ENCODE results near the gene ALG2.

ALG2 gene

DNA sequence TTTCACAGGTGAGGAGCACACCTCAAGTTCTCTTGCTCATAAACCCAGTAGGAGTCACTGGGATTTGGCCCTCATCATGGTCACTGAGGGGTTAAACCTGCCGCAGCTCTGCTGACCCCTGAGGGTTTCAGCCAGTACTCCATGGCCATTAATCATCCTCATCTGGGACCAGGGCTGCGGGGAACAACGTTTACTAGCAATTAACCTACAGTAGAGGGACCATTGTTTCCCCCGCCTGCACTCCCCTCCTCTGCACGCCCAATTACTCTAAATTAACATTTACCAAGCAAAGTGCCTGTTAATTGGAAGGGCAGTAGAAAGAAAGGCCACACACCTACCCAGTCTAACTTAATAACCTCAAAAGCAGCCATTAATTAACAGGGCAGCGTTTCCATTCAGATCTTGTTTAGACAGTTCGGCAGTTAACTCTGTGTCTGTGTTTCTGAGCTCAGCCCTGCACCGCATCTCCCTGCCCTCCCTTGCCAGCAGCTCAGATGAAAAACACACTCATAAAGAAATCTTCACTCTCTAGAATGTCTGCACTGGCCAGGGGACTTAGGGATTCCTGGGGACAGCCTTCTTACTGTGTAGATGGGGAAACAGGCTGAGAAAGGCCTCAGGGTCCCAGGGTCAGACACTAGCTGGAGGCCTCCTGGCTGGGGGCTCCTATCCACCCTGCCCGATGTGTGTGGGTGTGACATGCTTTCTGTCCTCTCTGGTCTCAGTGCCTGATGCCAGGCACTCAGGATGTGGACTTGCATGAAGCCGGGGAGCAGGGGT, 51.6 kb downstream of the ALG2 start (continued):
- TF ChIP-seq, protein P1, sequence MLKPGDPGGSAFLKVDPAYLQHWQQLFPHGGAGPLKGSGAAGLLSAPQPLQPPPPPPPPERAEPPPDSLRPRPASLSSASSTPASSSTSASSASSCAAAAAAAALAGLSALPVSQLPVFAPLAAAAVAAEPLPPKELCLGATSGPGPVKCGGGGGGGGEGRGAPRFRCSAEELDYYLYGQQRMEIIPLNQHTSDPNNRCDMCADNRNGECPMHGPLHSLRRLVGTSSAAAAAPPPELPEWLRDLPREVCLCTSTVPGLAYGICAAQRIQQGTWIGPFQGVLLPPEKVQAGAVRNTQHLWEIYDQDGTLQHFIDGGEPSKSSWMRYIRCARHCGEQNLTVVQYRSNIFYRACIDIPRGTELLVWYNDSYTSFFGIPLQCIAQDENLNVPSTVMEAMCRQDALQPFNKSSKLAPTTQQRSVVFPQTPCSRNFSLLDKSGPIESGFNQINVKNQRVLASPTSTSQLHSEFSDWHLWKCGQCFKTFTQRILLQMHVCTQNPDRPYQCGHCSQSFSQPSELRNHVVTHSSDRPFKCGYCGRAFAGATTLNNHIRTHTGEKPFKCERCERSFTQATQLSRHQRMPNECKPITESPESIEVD (tag by site-specific recombination; IDR thresholded peaks at IDR 0.05), result 0 out of 2 replicates have a peak, but pooled peaks have one; percentile 17
- TF ChIP-seq ZNF529 (tag by site-specific recombination; IDR thresholded peaks at IDR 0.05; ENCODE audit: insufficient replicate concordance) (no peak), ZNF624 (tag by site-specific recombination; IDR thresholded peaks at IDR 0.05) (no peak), ZFP37 (tag by site-specific recombination; IDR thresholded peaks at IDR 0.05) (no peak), ZNF747 (tag by site-specific recombination; IDR thresholded peaks at IDR 0.05) (no peak), KLF10 (tag by site-specific recombination; IDR thresholded peaks at IDR 0.05) (no peak), IKZF3 (tag by site-specific recombination; IDR thresholded peaks at IDR 0.05) (0 out of 2 replicates have a peak, but pooled peaks have one; percentile 36), FEZF1 (tag by site-specific recombination; IDR thresholded peaks at IDR 0.05) (peak; percentile 63), ZFHX2 (tag by site-specific recombination; conservative IDR thresholded peaks at IDR 0.05) (peak; percentile 56), ZSCAN16 (tag by site-specific recombination; IDR thresholded peaks at IDR 0.05) (no peak), ZNF341 (tag by site-specific recombination; IDR thresholded peaks at IDR 0.05; ENCODE audit: low read depth) (peak; percentile 40), ZNF24 (tag by site-specific recombination; IDR thresholded peaks at IDR 0.05) (no peak), ZBTB6 (tag by site-specific recombination; IDR thresholded peaks at IDR 0.05) (no peak), ZNF843 (tag by site-specific recombination; IDR thresholded peaks at IDR 0.05) (0 out of 2 replicates have a peak, but pooled peaks have one; percentile 39), TRIM28 (IDR thresholded peaks at IDR 0.05; ENCODE audit: borderline replicate concordance, low read length) (0 out of 2 replicates have a peak, but pooled peaks have one; percentile 37), ZIC2 (tag by site-specific recombination; IDR thresholded peaks at IDR 0.05) (peak; percentile 69), ZNF585B (tag by site-specific recombination; IDR thresholded peaks at IDR 0.05) (no peak), HIC1 (tag by site-specific recombination; IDR thresholded peaks at IDR 0.05) (no peak), ZNF157 (tag by site-specific recombination; IDR thresholded peaks at IDR 0.05) (no peak), OSR2 (tag by site-specific recombination; IDR thresholded peaks at IDR 0.05) (0 out of 2 replicates have a peak, but pooled peaks have one; percentile 34), ZNF639 (tag by site-specific recombination; IDR thresholded peaks at IDR 0.05) (no peak), PRDM2 (tag by site-specific recombination; IDR thresholded peaks at IDR 0.05; ENCODE audit: borderline replicate concordance) (no peak), ZNF791 (tag by site-specific recombination; IDR thresholded peaks at IDR 0.05) (no peak), EGR2 (tag by site-specific recombination; IDR thresholded peaks at IDR 0.05; ENCODE audit: low read depth) (peak; percentile 35; the same call in 1 of the 2 replicates), ZNF561 (tag by site-specific recombination; IDR thresholded peaks at IDR 0.05; ENCODE audit: borderline replicate concordance) (no peak)
- TF ChIP-seq, protein P2, sequence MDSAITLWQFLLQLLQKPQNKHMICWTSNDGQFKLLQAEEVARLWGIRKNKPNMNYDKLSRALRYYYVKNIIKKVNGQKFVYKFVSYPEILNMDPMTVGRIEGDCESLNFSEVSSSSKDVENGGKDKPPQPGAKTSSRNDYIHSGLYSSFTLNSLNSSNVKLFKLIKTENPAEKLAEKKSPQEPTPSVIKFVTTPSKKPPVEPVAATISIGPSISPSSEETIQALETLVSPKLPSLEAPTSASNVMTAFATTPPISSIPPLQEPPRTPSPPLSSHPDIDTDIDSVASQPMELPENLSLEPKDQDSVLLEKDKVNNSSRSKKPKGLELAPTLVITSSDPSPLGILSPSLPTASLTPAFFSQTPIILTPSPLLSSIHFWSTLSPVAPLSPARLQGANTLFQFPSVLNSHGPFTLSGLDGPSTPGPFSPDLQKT (IDR thresholded peaks at IDR 0.05; ENCODE audit: borderline replicate concordance, low read depth, low read length), result no peak
